GM12878 (cell line): ENCODE data around the gene RPS6KA5. TPM values are rescaled to one million over a fixed set of nuclear protein-coding genes. Genes with fewer than 3 reads are reported as not detected.

Experiments used
- ATAC-seq: fragments of 200-7000 bp; cut with Tn5 transposase; 3 replicates; pipeline ENCODE4 v1.9.1; 2020; ENCODE audit warnings: mild to moderate bottlenecking, moderate library complexity
- BruUV-seq: library from RNA; stranded (reverse); fragments of 400-500 nt; replicated peaks from 2 replicates; lab custom pipeline; 2021; lab: Mats Ljungman, UMichigan
- CTCF ChIA-PET: fragments of 300-600 bp; sonication (Branson Sonifier 250); formaldehyde crosslinking; extraction: SDS; loops from one replicate; lab custom pipeline; 2021; ENCODE audit warnings: inconsistent platforms; lab: Yijun Ruan, JAX
- POLR2A ChIA-PET: fragments of 350-600 bp; formaldehyde crosslinking; extraction: SDS; loops from one replicate; lab custom pipeline; 2021; ENCODE audit warnings: inconsistent platforms; lab: Charles Lee
- RAD21 ChIA-PET: fragments of 300-600 bp; sonication (Branson Sonifier 250); formaldehyde crosslinking; loops from one replicate; lab custom pipeline; 2023; ENCODE audit warnings: antibody characterized with exemption; ENCODE audit not compliant: unreplicated experiment; lab: Charles Lee
- SMC1A ChIA-PET: fragments of 300-600 bp; sonication (Branson Sonifier 250); formaldehyde crosslinking; loops from one replicate; lab custom pipeline; 2023; ENCODE audit not compliant: unreplicated experiment, uncharacterized antibody; lab: Charles Lee
- DNase-seq: peaks from one replicate; pipeline ENCODE4 v3.0.0-alpha.2; 2011; ENCODE audit warnings: low read depth, low spot score
- FAIRE-seq: peaks from 3 replicates; lab custom pipeline; 2011; peaks lifted over from hg19 to GRCh38; lab: Jason Lieb, UNC
- H2AFZ ChIP-seq: 2 replicates; pipeline ENCODE4 v1.6.0; 2011; ENCODE audit warnings: low read depth, low read length, control low read depth; ENCODE audit not compliant: control insufficient read depth
- H3K27ac ChIP-seq: 2 replicates; pipeline ENCODE4 v1.5.1; 2011; ENCODE audit warnings: control low read depth; ENCODE audit not compliant: control insufficient read depth, insufficient read depth
- H3K27me3 ChIP-seq, 2 experiments: replicated peaks in 1 of 2; 2 replicates each; pipeline versions ENCODE4 v1.6.0 to v1.6.1; 2011; ENCODE audit warnings: low read length in 1 of 2; ENCODE audit not compliant: control insufficient read depth in 2 of 2, insufficient read depth in 2 of 2
- H3K36me3 ChIP-seq, 2 experiments: 2 replicates each; pipeline ENCODE4 v1.5.1; 2011; ENCODE audit warnings: low read length in 1 of 2; ENCODE audit not compliant: control insufficient read depth in 2 of 2, insufficient read depth in 2 of 2
- H3K4me1 ChIP-seq: 2 replicates; pipeline ENCODE4 v1.6.1; 2011; ENCODE audit warnings: mild to moderate bottlenecking, low read length, moderate library complexity, mixed read lengths; ENCODE audit not compliant: control insufficient read depth, insufficient read depth
- H3K4me2 ChIP-seq: 2 replicates; pipeline ENCODE4 v1.6.0; 2011; ENCODE audit warnings: control low read depth; ENCODE audit not compliant: control insufficient read depth, insufficient read depth
- H3K4me3 ChIP-seq: fragments of 200-600 bp; sonication (generic); 2 replicates; pipeline ENCODE4 v1.5.1; 2016
- H3K79me2 ChIP-seq: 2 replicates; pipeline ENCODE4 v1.6.0; 2011; ENCODE audit warnings: low read length; ENCODE audit not compliant: control insufficient read depth, insufficient read depth
- H3K9ac ChIP-seq: 2 replicates; pipeline ENCODE4 v1.8.0; 2011; ENCODE audit warnings: low read length, control low read depth, mixed read lengths; ENCODE audit not compliant: control insufficient read depth, insufficient read depth
- H3K9me3 ChIP-seq: replicated peaks from 3 replicates; pipeline ENCODE4 v1.5.1; 2011; ENCODE audit warnings: mild to moderate bottlenecking, low read length; ENCODE audit not compliant: control insufficient read depth, insufficient read depth
- H4K20me1 ChIP-seq: 2 replicates; pipeline ENCODE4 v1.6.0; 2011; ENCODE audit not compliant: control insufficient read depth, insufficient read depth
- CUX1 ChIP-seq: IDR thresholded peaks from 2 replicates; pipeline ENCODE4 v1.6.1; 2012; ENCODE audit warnings: improper control_type of control experiment, low read depth, low read length; ENCODE audit not compliant: insufficient replicate concordance
- E2F4 ChIP-seq: IDR thresholded peaks from 2 replicates; pipeline ENCODE4 v1.6.1; 2012; ENCODE audit warnings: low read depth, low read length, improper control_type of control experiment
- E4F1 ChIP-seq: fragments of 450-650 bp; IDR thresholded peaks from 2 replicates; pipeline ENCODE4 v1.6.1; 2018; ENCODE audit warnings: borderline replicate concordance, mild to moderate bottlenecking; ENCODE audit not compliant: partially characterized antibody
- EP300 ChIP-seq, 2 experiments: fragments of 150-350 bp in 1 of 2; IDR thresholded peaks; 2 replicates each; pipeline ENCODE4 v1.6.1; 2011 to 2012; ENCODE audit warnings: low read depth in 2 of 2, low read length in 2 of 2, borderline replicate concordance in 1 of 2, improper control_type of control experiment in 1 of 2, inconsistent platforms in 1 of 2; ENCODE audit not compliant: control insufficient read depth in 1 of 2
- GABPA ChIP-seq: IDR thresholded peaks from 2 replicates; pipeline ENCODE4 v1.6.1; 2014; ENCODE audit warnings: antibody characterized with exemption, low read depth, mild to moderate bottlenecking, inconsistent platforms
- HDAC6 ChIP-seq: fragments of 200-600 bp; sonication (generic); IDR thresholded peaks from one replicate; pipeline ENCODE4 v1.8.0; 2017; ENCODE audit warnings: antibody characterized with exemption; ENCODE audit not compliant: unreplicated experiment
- IKZF1 ChIP-seq: fragments of 450-650 bp; conservative IDR thresholded peaks from 2 replicates; pipeline ENCODE4 v1.6.1; 2017; ENCODE audit warnings: antibody characterized with exemption, mild to moderate bottlenecking
- JUNB ChIP-seq: IDR thresholded peaks from 2 replicates; pipeline ENCODE4 v1.6.1; 2016; ENCODE audit warnings: antibody characterized with exemption, mild to moderate bottlenecking
- NFIC ChIP-seq: IDR thresholded peaks from 2 replicates; pipeline ENCODE4 v1.6.1; 2012; ENCODE audit warnings: low read depth, mild to moderate bottlenecking, inconsistent platforms, low read length, moderate library complexity
- PBX3 ChIP-seq: IDR thresholded peaks from 2 replicates; pipeline ENCODE4 v1.6.1; 2011; ENCODE audit warnings: mild to moderate bottlenecking, low read depth, low read length, moderate library complexity; ENCODE audit not compliant: insufficient replicate concordance
- RAD51 ChIP-seq: fragments of 450-650 bp; IDR thresholded peaks from 2 replicates; pipeline ENCODE4 v1.6.1; 2016; ENCODE audit warnings: moderate library complexity, mild to moderate bottlenecking, inconsistent platforms
- RBBP5 ChIP-seq: fragments of 200-600 bp; sonication (generic); conservative IDR thresholded peaks from 2 replicates; pipeline ENCODE4 v1.6.1; 2016
- RCOR1 ChIP-seq: conservative IDR thresholded peaks from 2 replicates; pipeline ENCODE4 v1.6.1; 2012; ENCODE audit warnings: low read depth, low read length, improper control_type of control experiment
- SMC3 ChIP-seq: IDR thresholded peaks from 2 replicates; pipeline ENCODE4 v1.6.1; 2011; ENCODE audit warnings: low read length, improper control_type of control experiment, borderline replicate concordance
- STAT3 ChIP-seq: IDR thresholded peaks from 2 replicates; pipeline ENCODE4 v1.6.1; 2011; ENCODE audit warnings: low read depth, low read length, improper control_type of control experiment
- WRNIP1 ChIP-seq: IDR thresholded peaks from 2 replicates; pipeline ENCODE4 v1.6.1; 2011; ENCODE audit warnings: low read depth, low read length, improper control_type of control experiment, borderline replicate concordance
- WGBS: methylation state at CpG from one replicate; pipeline ENCODE4 v1.1.6; 2016; ENCODE audit warnings: low lambda C conversion rate; ENCODE audit not compliant: insufficient replicate concordance, insufficient coverage; ENCODE audit errors: missing lambda C conversion rate; 5-methylcytosine and 5-hydroxymethylcytosine counted together
- in situ Hi-C: fragments of 300-500 bp; cut with MboI; formaldehyde crosslinking; loops from 9 replicates; pipeline ENCODE4 v1.14.3; 2018; ENCODE audit warnings: mixed read lengths
- intact Hi-C: fragments of 100-400 bp; cut with micrococcal nuclease; formaldehyde crosslinking; loops from one replicate; pipeline ENCODE4 v1.14.2; 2022; ENCODE audit not compliant: unreplicated experiment
- polyA plus RNA-seq, 11 experiments: library from polyadenylated mRNA; depleted of rRNA in 4 of 11; unstranded in 6 of 11; stranded (reverse) in 5 of 11; fragments of >200 nt; fragmentation: Nextera tagmentation in 4 of 11; fragmentation: Illumina TruSeq in 1 of 11; extraction: Ambion mirVana in 4 of 11; extraction: Trizol in 1 of 11; gene quantifications; 1 replicate in 1 of 11; 2 replicates in 10 of 11; pipeline versions ENCODE4 v1.2.1 to v1.2.3, GENCODE V29; 2011 to 2016; ENCODE audit warnings: inconsistent platforms in 2 of 11, missing spikeins in 2 of 11, low read depth in 1 of 11
- total RNA-seq, 4 experiments: library from RNA; depleted of rRNA in 3 of 4; stranded (reverse); fragments of >200 nt in 3 of 4; fragmentation: Illumina TruSeq in 1 of 4; extraction: Trizol in 1 of 4; gene quantifications; 2 replicates each; pipeline versions ENCODE4 v1.2.1 to v1.2.3, GENCODE V29; 2013 to 2021

The RPS6KA5 gene
- total and polyA plus RNA-seq, 10 of the 15 experiments (the other 5 are each of a cell fraction or from before 2014, with no cell fraction given), result 1.4 to 7.0 (median 3.7) TPM

- no peak overlapping the region for H2AFZ ChIP-seq
- no peak for DNase-seq
- SMC1A ChIA-PET, result no interaction called here
- BruUV-seq, result no TSS peak
- no peak overlapping the region for H3K4me3 ChIP-seq
- RAD21 ChIA-PET, result no interaction called here
- no peaks in the 10 kb centered on the region for H3K79me2 ChIP-seq
- CTCF ChIA-PET, result no interaction called here
- no peaks in the 10 kb centered on the region for H3K4me1 ChIP-seq
- no peaks in the 10 kb centered on the region for H3K9me3 ChIP-seq
- no peaks in the 10 kb centered on the region for H3K27me3 ChIP-seq
- ATAC-seq, result no peak
- H3K27ac ChIP-seq, result no peak overlapping the region
- no peak overlapping the region for H3K9ac ChIP-seq
- 64% methylated on average over 13 of the region's 13 CpGs for WGBS
- intact Hi-C loops (no loop called here), in situ Hi-C loops (no loop called here)
- no peak for FAIRE-seq
- H4K20me1 ChIP-seq, result no peaks in the 10 kb centered on the region
- H3K4me2 ChIP-seq, result no peak overlapping the region
- POLR2A ChIA-PET, result no interaction called here
- TF ChIP-seq E2F4, result no peak
- TF ChIP-seq HDAC6, result no peak
- TF ChIP-seq JUNB, result no peak
- no peak for TF ChIP-seq IKZF1
- TF ChIP-seq RAD51, result no peak
- no peak for TF ChIP-seq CUX1
- TF ChIP-seq EP300 (IDR thresholded peaks at IDR 0.05; ENCODE audit: borderline replicate concordance in 1 of 2, control insufficient read depth in 1 of 2, low read depth in 2 of 2, low read length in 2 of 2), result no peak
- TF ChIP-seq PBX3, result no peak
- no peak for TF ChIP-seq GABPA
- no peak for TF ChIP-seq WRNIP1
- no peak for TF ChIP-seq E4F1
- TF ChIP-seq NFIC, result no peak
- no peak for TF ChIP-seq RBBP5
- TF ChIP-seq SMC3, result no peak
- no peak for TF ChIP-seq RCOR1
- no peak for TF ChIP-seq STAT3
- H3K36me3 ChIP-seq, result no peaks in the 10 kb centered on the region
Measured at GRCh38 chr14:90797919-90798318, 262.5 kb downstream of the RPS6KA5 start.
